GM18526 (cell line): ENCODE data around the gene CAPS.

Source experiments
- POLR2A ChIP-seq: IDR thresholded peaks from 3 replicates; pipeline ENCODE4 v1.6.1; 2011; ENCODE audit not compliant: insufficient read length; ENCODE audit errors: extremely low read depth

The CAPS gene

DNA sequence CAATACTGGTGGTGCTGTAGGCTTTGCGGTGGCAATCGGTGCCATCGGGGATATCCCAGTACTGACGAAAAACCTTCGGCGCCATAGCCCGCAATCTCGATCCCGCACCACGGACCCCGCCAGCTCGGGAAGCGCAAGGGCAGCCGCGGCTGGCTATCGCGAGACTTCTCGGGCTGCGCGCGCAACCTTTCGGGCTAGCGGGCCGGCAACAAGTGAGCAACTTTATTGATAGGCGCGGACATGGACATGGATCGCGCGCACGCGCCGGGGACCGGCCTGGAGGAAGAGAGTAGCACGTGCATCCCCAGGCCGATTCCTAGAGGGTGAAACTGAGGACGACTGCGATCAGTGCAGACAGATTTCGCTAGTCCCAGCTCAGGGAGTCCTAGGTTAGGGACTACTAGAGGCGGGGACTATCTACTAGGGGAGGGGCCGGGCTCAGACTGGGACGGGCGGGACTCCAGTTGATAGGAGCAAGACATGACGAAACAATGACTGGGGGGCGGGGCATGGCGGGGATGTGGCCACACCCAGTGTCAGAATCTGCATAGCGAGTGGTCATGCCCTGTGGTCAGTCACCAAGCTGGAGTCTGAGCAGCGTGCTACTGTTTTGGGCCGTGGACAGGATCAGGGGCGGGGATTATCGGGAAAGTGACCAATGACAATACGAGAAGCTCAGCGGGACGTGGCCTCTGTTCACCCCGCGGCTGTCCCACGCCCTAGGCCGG, 10.3 kb upstream of the CAPS start, which contains the start of gene NDUFA11:
Gene NDUFA11 (minus strand): TSS at position 167 of the 728 bp plus-strand sequence. CDS start 82 bp downstream, at position 85.
- TF ChIP-seq POLR2A: peak; percentile 92

GRCh38 chr19:5904352-5905113, 9.5 kb upstream of the CAPS start, which contains the start of gene VMAC:
Gene VMAC (plus strand): TSS chr19:5904872. CDS start chr19:5904891, 19 bp downstream.
- TF ChIP-seq POLR2A: peak; percentile 66

DNA sequence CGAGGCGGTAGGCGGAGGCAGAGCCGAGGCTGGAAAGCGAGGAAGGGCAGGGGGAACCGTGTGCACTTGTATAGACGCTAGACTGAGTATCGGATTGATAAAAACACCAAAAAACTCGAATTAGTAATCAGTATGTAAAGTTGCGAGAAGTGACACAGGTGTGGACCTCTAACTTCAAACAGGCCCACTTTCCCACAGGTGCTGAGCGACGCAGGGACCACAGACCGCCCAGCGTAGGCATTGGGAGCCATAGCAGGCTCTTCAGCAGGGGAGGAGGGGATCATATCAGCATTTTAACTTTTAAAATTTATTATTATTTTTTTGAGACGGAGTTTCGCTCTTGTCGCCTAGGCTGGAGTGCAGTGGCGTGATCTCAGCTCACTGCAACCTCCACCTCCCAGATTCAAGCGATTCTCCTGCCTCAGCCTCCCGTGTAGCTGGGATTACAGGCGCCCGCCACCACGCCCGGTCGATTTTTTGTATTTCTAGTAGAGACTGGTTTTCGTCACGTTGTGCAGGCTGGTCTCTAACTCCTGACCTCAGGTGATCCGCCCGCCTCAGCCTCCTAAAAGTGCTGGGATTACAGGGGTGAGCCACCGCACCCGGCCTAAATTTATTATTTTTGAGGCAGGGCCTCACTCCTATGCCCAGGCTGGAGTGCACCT, 8.8 kb upstream of the CAPS start:
- TF ChIP-seq POLR2A: no peak

GRCh38 chr19:5907241-5907640, 6.8 kb upstream of the CAPS start:
- no peak for TF ChIP-seq POLR2A

DNA sequence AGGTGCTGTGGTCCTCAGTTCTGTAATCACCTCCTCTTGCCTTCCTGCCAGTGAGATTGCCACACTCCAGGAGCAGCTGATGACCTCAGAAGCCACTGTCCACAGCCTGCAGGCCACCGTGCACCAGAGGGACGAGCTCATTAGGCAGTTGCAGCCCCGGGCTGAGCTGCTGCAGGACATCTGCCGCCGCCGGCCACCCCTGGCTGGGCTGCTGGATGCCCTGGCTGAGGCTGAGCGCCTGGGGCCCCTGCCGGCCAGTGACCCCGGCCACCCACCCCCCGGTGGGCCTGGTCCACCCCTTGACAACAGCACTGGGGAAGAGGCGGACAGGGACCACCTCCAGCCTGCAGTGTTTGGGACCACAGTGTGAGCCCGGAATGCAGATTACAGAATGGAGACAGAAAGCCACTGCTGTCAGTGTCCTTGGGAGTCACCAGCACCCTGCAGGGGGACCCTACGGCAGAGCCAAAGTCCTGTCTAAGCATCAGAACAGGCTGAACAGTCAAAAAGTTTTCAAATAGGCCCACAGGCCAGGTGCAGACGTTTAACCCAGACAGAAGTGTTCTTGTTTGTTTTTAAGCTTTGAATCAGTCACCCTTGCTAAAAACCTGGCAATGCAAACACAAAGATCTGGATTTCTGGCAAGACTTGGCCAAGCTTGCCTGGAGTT, 5.1 kb upstream of the CAPS start:
- no peak for TF ChIP-seq POLR2A

GRCh38 chr19:5910638-5910907, 3.5 kb upstream of the CAPS start:
- no peak for TF ChIP-seq POLR2A

DNA sequence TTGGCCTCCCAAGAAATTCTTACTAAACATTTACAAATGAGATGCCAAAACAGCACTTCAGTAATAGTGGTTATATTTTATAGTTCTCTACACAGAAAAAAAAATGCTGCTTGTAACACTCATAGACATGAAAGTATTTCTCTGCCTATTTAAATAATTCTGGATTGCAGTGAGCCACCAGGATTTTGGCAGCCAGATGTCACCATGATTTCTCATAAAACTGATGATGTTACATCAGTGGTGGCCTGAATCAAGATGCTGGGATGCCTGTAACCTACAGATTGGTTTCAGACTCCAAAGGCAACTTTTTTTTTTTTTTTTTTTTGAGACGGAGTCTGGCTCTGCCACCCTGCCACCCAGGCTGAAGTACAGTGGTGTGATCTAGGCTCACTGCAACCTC, 2.7 kb upstream of the CAPS start:
- no peak for TF ChIP-seq POLR2A

DNA sequence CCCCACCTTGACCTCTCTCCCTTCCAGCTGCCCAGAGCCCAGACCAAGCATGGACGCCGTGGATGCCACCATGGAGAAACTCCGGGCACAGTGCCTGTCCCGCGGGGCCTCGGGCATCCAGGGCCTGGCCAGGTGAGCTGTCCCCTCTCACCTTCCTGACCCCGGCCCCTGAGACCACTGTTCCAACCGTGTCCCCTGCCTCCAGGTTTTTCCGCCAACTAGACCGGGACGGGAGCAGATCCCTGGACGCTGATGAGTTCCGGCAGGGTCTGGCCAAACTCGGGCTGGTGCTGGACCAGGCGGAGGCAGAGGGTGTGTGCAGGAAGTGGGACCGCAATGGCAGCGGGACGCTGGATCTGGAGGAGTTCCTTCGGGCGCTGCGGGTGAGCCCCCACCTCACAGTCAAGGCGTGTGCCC, 312 bp downstream of the CAPS start:
- no peak for TF ChIP-seq POLR2A

GRCh38 chr19:5914946-5915781, 1.1 kb downstream of the CAPS start:
- TF ChIP-seq POLR2A: no peak

DNA sequence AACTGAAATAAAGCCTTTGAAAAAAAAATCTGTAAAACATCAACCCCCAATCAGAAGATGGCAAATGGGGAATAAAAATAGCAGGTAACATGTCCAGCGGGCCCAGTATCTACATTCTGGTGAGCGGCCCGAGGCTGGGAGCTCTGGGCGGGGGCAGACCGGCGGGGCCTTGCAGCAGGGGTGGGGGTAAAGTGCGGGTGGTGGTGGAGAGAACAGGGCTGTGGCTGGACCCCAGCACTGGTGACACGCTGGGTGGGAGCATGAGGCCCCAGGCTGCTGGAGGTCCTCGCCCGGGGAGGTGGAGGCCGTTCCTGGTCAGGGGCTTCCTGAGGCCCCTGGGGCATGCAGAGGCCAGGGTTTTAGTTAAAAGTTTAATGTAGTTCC, 1.7 kb downstream of the CAPS start:
- TF ChIP-seq POLR2A: no peak

DNA sequence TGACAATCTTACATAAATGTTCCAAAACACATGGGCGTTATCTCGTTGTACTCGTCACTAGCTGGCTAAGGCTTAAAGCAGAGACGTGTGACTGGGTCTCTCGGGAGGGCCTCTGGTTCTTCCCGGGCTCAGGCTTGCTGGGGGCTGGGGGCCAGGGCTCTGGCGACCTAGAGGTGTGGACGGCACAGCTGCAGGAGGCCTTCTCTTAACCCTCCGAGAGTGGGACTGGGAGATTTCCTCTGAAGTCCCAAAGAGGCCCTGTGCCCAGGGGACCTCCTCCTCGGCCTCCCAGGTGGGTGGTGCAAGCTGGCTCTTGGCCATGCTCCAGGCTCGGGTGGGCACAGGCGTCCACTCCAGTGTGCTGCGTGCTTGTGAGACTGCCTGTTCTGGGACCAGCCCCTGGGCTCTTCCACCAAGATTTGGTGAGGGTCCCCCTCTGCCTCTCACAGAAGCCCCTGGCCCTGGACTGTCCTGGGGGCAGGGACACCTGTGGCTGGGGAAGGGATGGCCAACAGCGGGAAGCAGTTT, 2.2 kb downstream of the CAPS start:
- TF ChIP-seq POLR2A: no peak

DNA sequence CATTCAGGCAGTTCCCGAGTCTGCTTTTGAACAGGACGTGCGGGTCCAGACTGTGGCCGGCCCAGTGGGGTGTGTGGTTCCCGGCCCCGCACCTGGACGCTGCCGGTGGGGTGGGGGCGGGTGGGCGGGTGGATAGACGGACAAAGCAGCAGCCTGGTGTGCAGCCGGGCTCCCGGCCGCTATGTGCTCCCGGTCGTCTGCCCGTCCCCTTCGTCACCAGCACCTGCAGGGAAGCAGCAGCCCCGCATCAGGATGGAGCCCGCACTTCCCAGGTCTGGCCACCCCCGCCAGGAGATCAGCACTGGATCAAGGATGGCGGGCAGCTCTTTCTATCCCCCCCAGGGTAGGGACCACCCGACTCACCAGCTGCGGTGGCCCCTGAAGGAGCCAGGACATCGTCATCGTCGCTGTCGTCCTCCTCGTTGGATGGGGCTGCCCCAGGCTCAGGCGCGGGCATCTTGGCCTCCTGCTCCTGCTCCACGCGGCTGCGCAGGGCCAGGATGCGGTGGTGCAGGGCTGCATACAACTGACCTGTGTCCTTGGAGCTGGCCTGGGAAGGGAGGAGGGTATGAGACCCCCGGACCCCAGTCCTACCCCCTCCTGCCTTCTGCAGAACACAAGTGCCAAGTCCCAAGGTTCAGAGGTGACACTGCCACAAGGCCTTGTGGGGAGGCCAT, 3.5 kb downstream of the CAPS start:
- no peak for TF ChIP-seq POLR2A

DNA sequence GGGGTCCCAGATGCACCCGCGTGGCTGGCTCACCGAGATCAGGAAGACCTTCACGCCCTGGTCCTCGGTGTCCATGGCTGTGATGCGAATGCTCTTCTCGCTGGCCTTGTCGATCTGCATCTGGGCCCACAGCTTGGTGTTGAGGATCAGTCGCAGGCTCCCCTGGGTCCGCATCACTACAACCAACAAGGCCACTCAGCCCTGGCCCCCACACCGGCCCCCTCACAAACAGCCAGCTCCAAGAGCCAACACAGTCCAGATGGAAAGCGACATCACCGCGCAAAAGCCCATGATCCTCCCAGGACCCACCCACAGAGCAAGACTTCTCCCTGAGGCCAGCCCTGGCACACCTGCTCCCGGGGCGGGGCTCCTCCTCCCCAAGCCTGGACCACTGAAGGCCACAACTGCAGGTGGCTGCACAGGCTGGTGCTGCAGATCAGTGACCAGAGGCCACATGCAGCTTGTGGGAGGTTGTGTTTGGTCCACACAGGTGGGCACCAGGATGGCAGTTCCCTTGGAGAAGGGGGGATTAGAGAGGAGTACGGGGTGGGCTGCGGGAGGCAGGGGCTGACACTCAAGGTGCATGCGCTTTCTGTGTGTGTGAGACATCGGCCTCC, 4.5 kb downstream of the CAPS start:
- TF ChIP-seq POLR2A: no peak
